ENCODE data around the gene FOXP4. TPM values are rescaled to one million over a fixed set of nuclear protein-coding genes. Genes with fewer than 3 reads are reported as not detected.
A peak's percentile ranks its signal among the peaks of the same experiment; 100 is the strongest.

FOXP4 gene
- total and polyA plus RNA-seq, 2 of the 13 experiments (the other 11 are each of a cell fraction or from before 2014, with no cell fraction given), result 11.0 to 12.4 TPM

- TF ChIP-seq, protein P1, sequence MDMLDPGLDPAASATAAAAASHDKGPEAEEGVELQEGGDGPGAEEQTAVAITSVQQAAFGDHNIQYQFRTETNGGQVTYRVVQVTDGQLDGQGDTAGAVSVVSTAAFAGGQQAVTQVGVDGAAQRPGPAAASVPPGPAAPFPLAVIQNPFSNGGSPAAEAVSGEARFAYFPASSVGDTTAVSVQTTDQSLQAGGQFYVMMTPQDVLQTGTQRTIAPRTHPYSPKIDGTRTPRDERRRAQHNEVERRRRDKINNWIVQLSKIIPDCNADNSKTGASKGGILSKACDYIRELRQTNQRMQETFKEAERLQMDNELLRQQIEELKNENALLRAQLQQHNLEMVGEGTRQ (IDR thresholded peaks at IDR 0.05; ENCODE audit: low read depth, low read length), result no peak
- TF ChIP-seq, protein P1 (CRISPR knock-in tag; IDR thresholded peaks at IDR 0.05; ENCODE audit: borderline replicate concordance), result no peak
- TF ChIP-seq PITX1 (CRISPR knock-in tag; IDR thresholded peaks at IDR 0.05) (no peak), ZNF776 (CRISPR knock-in tag; IDR thresholded peaks at IDR 0.05) (no peak), ZFP90 (CRISPR knock-in tag; IDR thresholded peaks at IDR 0.05; ENCODE audit: borderline replicate concordance) (no peak), ZBTB33 (CRISPR knock-in tag; IDR thresholded peaks at IDR 0.05) (peak; percentile 60), MAFK (conservative IDR thresholded peaks at IDR 0.05 in 1 of 2, IDR thresholded peaks at IDR 0.05 in 1 of 2; ENCODE audit: low read length in 2 of 2) (0 out of 4 replicates have a peak, but pooled peaks of 1 of the 2 experiments have one; percentile 5), ZNF800 (CRISPR knock-in tag; IDR thresholded peaks at IDR 0.05) (no peak), ZNF768 (CRISPR knock-in tag; IDR thresholded peaks at IDR 0.05) (peak; percentile 40; the same call in 1 of the 2 replicates), GATAD1 (CRISPR knock-in tag; IDR thresholded peaks at IDR 0.05) (no peak), SSRP1 (CRISPR knock-in tag; IDR thresholded peaks at IDR 0.05) (no peak), ZNF510 (CRISPR knock-in tag; IDR thresholded peaks at IDR 0.05; ENCODE audit: low read depth) (no peak), TFDP2 (CRISPR knock-in tag; IDR thresholded peaks at IDR 0.05) (no peak), NRL (CRISPR knock-in tag; IDR thresholded peaks at IDR 0.05; ENCODE audit: borderline replicate concordance) (no peak), BCL6 (CRISPR knock-in tag; IDR thresholded peaks at IDR 0.05) (no peak), ZNF891 (CRISPR knock-in tag; IDR thresholded peaks at IDR 0.05) (no peak), MXD3 (CRISPR knock-in tag; IDR thresholded peaks at IDR 0.05) (no peak), HDAC1 (CRISPR knock-in tag; IDR thresholded peaks at IDR 0.05) (no peak)
- TF ChIP-seq, protein P2, sequence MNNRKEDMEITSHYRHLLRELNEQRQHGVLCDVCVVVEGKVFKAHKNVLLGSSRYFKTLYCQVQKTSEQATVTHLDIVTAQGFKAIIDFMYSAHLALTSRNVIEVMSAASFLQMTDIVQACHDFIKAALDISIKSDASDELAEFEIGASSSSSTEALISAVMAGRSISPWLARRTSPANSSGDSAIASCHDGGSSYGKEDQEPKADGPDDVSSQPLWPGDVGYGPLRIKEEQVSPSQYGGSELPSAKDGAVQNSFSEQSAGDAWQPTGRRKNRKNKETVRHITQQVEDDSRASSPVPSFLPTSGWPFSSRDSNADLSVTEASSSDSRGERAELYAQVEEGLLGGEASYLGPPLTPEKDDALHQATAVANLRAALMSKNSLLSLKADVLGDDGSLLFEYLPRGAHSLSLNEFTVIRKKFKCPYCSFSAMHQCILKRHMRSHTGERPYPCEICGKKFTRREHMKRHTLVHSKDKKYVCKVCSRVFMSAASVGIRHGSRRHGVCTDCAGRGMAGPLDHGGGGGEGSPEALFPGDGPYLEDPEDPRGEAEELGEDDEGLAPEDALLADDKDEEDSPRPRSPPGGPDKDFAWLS (CRISPR knock-in tag; IDR thresholded peaks at IDR 0.05; ENCODE audit: borderline replicate concordance), result no peak
These were observed 40.8 kb upstream of the FOXP4 start (continued) for GRCh38 chr6:41505122-41506049.

Measured in HepG2 (cell line).